HG03521 (cell line): ENCODE data around the gene CXCL9.
"Not testable (repeated sequence)": the region's sequence is repeated elsewhere in the genome, so short reads cannot be mapped to it uniquely, and the experiment has no call there.

ENCODE experiments used
- ATAC-seq: cut with Tn5 transposase; IDR thresholded peaks from one replicate; pipeline ENCODE4 v1.9.1; 2021; ENCODE audit warnings: mild to moderate bottlenecking, moderate library complexity; ENCODE audit not compliant: unreplicated experiment

The CXCL9 gene

GRCh38 chr4:76007089-76007862 is at the start of gene CXCL9:
TSS of gene CXCL9 (minus strand) at chr4:76007509. CDS start at chr4:76007449, 60 bp downstream.
- ATAC-seq: no peak

- ATAC-seq: no peak
Observed at GRCh38 chr4:76055421-76055820, 48.1 kb upstream of the CXCL9 start.

GRCh38 chr4:76055016-76055415 is 47.7 kb upstream of the CXCL9 start:
- peak; percentile 97 for ATAC-seq

- no peak for ATAC-seq
Observed at GRCh38 chr4:76053730-76054129, 46.4 kb upstream of the CXCL9 start.

- ATAC-seq: not testable (repeated sequence)
Observed at GRCh38 chr4:76050560-76051050, 43.3 kb upstream of the CXCL9 start.

- ATAC-seq: not testable (repeated sequence)
Observed at GRCh38 chr4:76049860-76050416, 42.6 kb upstream of the CXCL9 start.

GRCh38 chr4:76044686-76045085 is 37.4 kb upstream of the CXCL9 start:
- ATAC-seq: not testable (repeated sequence)

- ATAC-seq: not testable (repeated sequence)
Observed at GRCh38 chr4:76043306-76043705, 36.0 kb upstream of the CXCL9 start.

GRCh38 chr4:76042241-76042998 is 35.1 kb upstream of the CXCL9 start:
- ATAC-seq: not testable (repeated sequence)

GRCh38 chr4:76036855-76037254 is 29.5 kb upstream of the CXCL9 start:
- no peak for ATAC-seq

- ATAC-seq: no peak
Observed at GRCh38 chr4:76035799-76036380, 28.6 kb upstream of the CXCL9 start, which contains the start of gene CXCL11. TSS of gene CXCL11 (minus strand) at chr4:76036070. CDS start at chr4:76035987, 83 bp downstream.

GRCh38 chr4:76035141-76035540 is 27.8 kb upstream of the CXCL9 start:
- no peak for ATAC-seq

- ATAC-seq: no peak
Observed at GRCh38 chr4:76029300-76029699, 22.0 kb upstream of the CXCL9 start.

GRCh38 chr4:76028350-76028765 is 21.0 kb upstream of the CXCL9 start:
- ATAC-seq: no peak

- no peak for ATAC-seq
Observed at GRCh38 chr4:76024065-76024464, 16.8 kb upstream of the CXCL9 start.

- no peak for ATAC-seq
Observed at GRCh38 chr4:76023389-76023788, 16.1 kb upstream of the CXCL9 start, which contains the start of gene CXCL10. TSS of gene CXCL10 (minus strand) at chr4:76023497. CDS start at chr4:76023431, 66 bp downstream.

GRCh38 chr4:76022677-76023076 is 15.4 kb upstream of the CXCL9 start:
- no peak for ATAC-seq

GRCh38 chr4:76022031-76022430 is 14.7 kb upstream of the CXCL9 start:
- ATAC-seq: no peak

- ATAC-seq: no peak
Observed at GRCh38 chr4:76017056-76017686, 9.9 kb upstream of the CXCL9 start.

GRCh38 chr4:76016393-76016792 is 9.1 kb upstream of the CXCL9 start:
- peak; percentile 74 for ATAC-seq
